ENCODE results near the gene DPP6. TPM values are rescaled to one million over a fixed set of nuclear protein-coding genes. Genes with fewer than 3 reads are reported as not detected.
"Not testable (repeated sequence)": the region's sequence is repeated elsewhere in the genome, so short reads cannot be mapped to it uniquely, and the experiment has no call there.

The DPP6 gene
- total RNA-seq, 1 donor from 2014 or later: not detected

DNA sequence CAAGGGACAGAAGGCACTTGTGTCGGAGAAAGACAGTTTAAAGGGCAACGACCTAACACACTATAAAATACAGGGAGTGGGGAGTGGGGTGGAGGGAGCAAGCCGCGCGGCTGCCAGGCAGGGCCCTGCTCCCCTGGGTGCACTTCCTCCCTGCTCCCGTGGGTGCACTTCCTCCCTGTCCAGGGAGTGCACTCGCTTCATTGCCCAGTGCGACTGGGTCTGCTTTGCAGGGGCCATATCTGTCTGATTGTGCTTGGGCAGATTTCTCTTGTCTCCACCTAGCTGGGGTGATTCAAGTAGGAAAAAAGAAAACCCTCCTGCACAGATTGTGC lies 94.5 kb downstream of the DPP6 start:
- not testable (repeated sequence) for DNase-seq (ENCODE audit: extremely low read depth, low read depth, low spot score)

DNA sequence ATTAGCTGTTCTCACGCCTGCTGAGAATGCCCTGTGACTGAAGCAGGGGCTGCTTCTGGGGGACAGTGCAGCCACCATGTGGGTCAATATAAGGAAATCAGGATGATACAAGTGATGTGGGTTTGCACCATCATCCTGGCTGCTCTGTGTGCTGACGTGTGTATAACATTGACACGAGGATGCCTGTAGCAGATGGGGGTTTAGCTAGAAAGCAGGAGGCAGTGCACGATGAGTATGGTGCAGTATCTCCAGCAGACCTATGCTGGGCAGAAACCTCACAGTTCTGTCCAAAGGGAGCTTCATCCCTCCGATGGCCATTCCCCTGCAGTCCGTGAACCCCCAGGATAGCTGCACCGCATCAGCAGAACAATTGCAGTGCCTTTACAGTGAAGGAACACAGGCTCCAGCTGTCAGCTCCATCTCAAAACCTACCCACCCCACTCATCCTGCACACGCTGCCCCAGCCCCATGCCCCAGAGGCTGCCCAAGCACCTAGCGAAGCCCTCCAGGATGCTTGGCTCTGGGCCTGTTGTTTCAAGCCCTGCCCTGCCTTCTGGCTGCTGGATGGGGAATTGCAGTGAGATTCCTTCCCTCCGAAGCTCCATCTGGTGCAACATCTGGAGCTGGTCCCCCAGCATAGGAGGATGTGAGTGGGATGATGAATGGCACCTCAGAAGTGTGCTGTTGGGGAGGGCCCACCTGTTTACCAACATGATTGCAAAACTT lies 96.8 kb downstream of the DPP6 start:
- DNase-seq (ENCODE audit: extremely low read depth, low read depth, low spot score): not testable (repeated sequence)

DNA sequence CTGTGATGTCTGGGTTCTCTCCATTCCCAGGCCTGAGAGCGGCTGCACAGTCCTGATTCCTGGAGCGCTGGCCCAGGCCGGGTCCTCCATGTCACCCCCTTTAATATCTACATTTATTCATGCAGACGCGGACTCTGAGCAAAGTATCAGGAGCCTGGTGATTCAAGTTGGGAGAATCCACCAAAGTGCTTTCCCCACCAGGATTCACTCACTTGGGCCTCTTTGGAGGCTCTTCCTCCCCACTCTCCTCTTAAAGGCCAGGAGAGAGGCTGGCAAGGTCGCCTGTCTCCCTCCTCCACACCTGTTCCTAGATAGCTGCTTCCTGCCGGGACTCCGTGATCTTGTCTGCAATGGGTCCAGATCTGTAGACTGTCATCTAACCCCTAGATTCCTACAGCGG lies 98.5 kb downstream of the DPP6 start:
- DNase-seq (ENCODE audit: extremely low read depth, low read depth, low spot score): not testable (repeated sequence)

DNA sequence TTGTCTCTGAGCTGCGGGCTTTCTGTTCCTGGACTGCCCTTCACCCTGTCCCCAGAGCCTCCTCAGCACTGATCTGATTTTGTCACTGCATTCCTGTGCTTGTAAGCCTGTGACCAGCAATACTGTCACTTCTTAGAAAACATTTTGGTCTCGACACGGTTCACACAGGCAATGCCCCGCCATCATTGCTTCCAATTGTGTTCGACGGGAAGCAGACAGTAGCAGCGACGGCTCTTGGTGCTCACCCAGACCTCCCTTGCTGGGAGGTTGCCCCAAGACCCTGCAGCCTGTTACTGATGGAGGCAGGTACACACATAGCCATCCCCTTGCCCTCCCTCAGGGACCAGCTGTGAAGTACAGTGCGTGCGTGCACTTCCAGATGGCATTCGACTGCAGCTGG lies 99.1 kb downstream of the DPP6 start:
- DNase-seq (ENCODE audit: extremely low read depth, low read depth, low spot score): not testable (repeated sequence)

DNA sequence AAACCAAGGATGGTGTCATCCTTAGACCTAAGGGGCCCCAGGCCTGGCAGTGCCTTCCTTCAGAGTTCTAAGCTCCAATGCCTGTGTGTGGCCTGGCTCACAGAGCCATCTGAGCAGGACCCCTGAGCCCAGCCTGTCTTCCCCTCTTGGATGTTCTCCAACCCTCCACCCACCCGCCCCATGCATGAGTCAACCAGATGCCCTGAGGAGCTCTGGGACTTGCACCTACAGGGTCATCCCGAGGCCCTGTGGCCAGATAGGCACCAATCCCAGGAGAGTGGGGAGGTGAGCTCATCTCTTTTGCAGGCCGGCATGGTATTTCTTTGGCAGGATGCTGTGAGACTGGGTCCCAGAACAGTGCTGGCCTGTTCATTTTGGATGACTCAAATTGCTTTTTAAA lies 103.7 kb downstream of the DPP6 start:
- DNase-seq (ENCODE audit: extremely low read depth, low read depth, low spot score): not testable (repeated sequence)

DNA sequence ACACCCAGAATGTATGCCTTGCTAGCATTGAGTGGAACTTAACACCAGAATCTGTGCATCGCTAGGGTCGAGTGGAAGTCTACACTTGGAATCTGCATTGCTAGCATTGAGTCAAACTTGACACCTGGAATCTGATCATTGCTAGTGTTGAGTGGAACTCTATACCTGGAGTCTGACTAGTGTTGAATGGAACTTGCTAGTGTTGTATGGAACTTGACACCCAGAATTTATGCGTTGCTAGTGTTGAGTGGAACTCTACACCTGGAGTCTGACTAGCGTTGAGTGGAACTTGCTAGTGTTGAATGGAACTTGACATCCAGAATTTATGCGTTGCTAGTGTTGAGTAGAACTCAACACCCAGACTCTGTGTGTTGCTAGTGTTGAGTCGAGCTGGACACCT lies 110.7 kb downstream of the DPP6 start:
- not testable (repeated sequence) for DNase-seq (ENCODE audit: extremely low read depth, low read depth, low spot score)

DNA sequence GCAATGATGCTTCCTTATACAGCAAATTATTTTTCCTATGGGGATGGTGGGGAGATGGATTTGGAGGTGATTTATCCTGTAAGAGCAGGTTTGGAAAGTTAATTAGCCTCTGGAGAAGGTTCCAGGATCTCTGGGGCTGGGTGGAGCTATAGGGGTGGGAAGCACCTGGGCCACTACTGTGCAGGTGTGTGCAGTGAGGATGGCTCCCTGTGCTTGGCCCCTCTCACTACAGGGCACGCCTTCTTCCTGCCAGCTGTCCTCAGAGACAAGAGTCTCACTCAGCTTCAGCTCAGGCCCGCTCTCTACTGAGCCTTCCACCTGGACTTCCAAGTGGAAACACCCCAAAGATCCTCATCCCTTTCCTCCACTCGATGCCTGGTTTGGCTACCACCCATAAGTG lies 111.4 kb downstream of the DPP6 start:
- DNase-seq (ENCODE audit: extremely low read depth, low read depth, low spot score): not testable (repeated sequence)

DNA sequence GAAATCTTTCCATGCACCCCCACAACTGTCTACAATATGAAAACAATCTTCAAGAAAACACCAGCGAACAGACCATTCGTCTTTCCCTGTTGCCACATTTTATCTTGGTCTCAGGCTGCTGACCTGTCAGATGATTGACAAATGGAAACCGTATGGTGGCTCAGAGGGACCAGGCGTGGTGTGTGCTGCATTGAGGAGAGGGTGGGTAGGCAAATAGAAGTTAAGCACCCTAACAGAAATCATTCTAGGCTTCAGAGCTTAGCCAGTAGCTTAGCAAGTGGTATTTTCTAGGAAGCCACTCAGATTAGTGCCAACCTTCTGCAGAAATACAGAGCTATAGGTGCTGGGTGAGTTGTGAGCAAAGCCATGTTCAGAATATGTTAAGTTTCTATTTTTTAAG lies 114.9 kb downstream of the DPP6 start:
- no peak for DNase-seq (ENCODE audit: extremely low read depth, low read depth, low spot score)

DNA sequence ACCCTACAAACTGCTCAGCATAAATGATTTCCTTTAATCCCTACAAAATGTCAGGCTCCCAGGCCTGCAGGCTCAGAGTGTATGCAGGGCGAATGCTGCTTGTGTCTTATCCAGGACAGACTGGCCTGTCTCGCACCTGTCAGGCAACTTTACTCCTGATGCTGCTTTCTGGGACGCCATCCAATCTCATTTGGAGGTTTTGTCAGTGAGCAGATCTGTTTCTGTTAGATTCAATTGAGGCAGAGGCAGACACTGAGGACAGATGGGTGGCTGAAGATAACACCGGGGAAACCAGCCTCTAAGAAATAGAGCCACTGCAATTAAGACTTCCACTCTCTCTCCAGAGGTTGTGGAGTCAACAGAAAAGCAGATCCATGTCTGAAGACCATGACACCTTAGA lies 115.6 kb downstream of the DPP6 start:
- no peak for DNase-seq (ENCODE audit: extremely low read depth, low read depth, low spot score)

DNA sequence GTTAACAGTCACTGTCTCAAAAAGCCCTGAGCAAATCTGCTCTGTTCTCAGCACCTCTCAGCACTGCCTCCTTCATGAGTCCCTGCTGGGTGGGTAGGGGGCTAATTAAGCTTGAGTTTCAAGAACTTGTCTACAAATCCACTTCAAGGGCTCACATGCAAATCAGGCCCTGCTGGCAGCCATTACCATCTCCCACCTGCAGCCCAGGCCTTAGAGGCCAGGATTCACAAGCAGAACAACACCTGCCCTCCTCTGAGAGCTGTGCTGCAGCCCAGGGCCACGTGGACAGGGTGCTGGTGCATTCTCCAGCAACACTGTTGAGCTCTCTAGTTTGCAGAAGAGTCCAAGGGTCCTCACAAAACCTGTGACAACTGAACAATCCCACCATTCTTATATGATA lies 119.2 kb downstream of the DPP6 start:
- no peak for DNase-seq (ENCODE audit: extremely low read depth, low read depth, low spot score)

DNA sequence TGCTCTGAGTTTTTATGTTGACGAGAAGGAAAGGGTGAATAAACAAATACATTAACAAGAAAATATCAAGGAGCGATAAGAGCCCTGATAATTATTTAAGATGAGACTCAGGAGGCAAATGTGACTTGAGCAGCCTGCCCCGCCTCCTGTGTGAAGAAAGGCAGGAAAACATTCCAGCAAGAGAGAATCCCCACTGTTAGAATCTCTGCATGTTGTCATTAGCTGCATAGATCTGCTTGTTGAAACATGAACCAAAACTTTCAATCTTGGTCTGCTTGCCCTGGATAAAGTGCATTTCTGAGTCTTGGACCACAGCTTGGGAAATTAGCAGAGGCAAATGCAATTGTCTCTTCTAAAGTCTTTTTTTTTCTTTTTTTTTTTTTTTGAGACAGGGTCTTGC lies 120.0 kb downstream of the DPP6 start:
- DNase-seq (ENCODE audit: extremely low read depth, low read depth, low spot score): no peak

DNA sequence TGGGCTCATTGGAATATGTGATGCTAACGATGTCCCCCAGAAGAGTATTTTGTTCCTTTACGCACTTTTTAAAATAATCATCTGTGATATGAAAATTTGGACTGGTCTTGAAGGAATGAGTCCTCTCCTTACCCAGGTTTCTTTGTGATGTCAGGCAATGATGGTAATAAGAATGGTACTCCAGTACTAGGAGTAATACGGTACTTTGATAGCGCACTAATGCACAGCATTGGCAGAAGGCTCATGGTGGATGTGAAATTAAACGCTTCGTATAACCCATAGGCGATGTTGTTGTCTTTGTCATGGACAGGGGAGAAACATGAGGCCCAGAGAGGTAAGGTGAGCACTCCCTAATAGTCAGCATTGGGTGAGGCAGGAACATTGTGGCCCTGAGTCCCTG lies 125.4 kb downstream of the DPP6 start:
- no peak for DNase-seq (ENCODE audit: extremely low read depth, low read depth, low spot score)

DNA sequence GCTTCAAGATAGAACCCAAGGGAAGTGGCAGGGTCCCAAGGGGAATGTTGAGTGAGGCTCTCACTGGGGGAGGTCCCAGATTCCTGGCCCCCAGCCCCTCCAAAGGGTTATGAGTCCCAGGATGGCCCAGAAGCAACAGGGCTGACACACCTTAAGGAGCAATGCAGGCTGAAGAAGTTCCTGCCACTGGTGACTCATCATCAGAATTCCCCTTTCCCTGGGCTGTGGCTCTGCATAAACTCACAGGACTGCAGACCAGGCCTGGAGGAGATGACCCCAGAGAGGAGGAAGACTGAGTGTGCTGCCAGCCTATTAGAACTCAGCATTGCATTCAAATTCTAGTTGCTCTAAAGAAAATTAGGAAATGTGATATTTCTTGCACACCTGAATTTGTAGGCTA lies 126.7 kb downstream of the DPP6 start:
- no peak for DNase-seq (ENCODE audit: extremely low read depth, low read depth, low spot score)

DNA sequence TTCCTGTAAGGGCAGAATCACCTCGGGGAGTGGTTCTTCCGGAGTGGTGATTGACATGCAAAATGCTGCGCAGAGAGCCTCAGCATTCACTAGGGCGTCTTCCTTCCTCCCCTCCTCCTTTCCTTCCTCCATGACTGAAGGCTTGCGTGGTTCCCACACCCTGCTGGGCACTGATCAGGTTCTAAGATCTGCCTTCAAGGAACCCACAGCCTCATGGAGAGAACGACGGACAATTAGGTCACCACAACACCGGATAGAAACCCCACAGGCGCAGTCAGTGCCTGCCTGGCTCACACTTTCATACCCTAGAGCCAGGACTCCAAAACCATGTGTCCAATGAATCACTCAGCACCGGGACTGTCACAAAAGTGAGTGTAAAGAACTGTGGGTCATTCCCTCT lies 131.3 kb downstream of the DPP6 start:
- no peak for DNase-seq (ENCODE audit: extremely low read depth, low read depth, low spot score)

DNA sequence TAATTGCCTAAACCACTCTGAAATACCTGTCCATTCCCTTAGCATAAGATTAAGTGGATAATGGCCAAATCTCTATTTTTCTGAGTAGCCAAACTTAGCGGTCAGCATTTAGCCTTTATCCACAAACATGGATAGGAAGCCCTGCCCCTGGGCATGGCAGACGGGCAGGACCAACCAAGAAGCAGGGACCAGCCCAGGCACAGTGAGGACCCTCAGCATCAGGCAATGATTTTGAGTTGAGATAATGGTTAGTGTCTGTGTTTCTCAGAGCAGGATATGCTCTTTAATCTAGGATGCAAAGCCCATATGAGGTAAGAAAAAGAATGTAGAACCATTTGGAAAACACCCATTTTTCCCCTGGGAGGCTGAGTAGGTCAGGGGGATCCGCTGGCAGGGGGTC lies 131.7 kb downstream of the DPP6 start:
- DNase-seq (ENCODE audit: extremely low read depth, low read depth, low spot score): no peak

DNA sequence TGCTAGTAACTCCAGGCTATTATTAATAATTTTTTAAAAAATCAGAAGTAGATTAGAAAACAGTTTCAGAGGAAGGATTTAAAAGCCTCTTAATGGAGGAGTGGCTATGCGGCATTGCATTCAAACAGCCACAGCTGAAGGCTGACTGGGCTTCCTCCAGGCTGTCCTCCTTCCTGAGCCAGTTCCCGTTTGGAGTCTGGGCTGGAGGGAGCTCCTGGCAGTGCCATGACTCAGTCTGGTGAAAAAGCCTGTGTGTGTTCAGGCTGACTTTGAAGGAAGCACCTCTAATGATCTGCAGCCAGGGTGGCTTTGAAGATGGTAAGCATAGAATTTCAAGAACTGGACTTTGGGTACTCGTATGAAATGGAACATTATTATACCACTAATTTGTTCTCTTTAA lies 134.6 kb downstream of the DPP6 start:
- DNase-seq (ENCODE audit: extremely low read depth, low read depth, low spot score): no peak

DNA sequence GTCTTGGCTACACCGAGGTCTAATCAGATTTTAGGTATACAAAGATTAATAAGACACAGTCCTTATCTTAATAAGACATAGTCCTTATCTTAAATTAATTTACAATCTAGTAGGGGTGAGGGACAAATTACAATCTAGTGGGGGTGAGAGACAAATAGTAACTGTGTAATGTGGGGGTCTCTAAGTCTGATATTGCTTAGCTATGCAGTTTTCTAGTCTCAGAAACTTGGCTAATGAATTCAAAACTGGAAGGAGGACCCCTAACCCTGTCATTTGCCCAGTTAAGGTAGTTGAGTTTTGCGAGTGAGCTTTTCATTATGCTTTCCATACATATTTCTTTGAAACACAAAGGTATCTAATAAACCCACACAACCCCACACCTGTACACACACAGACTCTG lies 136.1 kb downstream of the DPP6 start:
- DNase-seq (ENCODE audit: extremely low read depth, low read depth, low spot score): no peak

DNA sequence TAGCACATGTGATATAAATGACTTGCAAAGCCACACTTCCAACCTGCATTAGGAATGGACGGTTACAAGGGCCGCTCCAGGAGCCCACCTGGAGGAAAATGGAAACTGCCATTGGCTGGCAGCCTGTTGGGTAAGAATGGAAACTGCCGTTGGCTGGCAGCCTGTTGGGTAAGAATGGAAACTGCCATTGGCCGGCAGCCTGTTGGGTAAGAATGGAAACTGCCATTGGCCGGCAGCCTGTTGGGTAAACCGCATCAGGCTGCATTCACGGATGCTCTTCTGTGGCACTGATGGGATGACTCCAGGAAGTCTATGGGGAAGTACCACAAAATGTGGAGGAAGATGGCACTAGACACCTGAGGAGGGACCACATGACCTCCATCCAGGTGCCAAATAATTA lies 143.1 kb downstream of the DPP6 start:
- DNase-seq (ENCODE audit: extremely low read depth, low read depth, low spot score): no peak

DNA sequence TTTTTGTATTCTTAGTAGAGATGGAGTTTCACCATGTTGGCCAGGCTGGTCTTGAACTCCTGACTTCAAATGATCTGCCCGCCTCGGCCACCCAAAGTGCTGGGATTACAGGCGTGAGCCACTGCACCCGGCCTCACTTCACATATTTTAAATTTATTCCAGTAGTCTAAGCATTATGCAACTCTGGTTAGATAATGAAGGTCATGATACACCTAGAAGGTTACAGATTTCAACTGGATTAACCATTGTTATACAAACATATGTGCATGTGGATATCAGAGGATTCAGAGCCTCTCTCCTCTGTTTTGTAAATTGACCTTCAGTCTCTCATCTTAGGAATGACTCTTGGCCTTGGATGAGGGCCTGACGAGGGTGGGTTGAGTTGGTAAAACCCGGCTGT lies 146.3 kb downstream of the DPP6 start:
- no peak for DNase-seq (ENCODE audit: extremely low read depth, low read depth, low spot score)

DNA sequence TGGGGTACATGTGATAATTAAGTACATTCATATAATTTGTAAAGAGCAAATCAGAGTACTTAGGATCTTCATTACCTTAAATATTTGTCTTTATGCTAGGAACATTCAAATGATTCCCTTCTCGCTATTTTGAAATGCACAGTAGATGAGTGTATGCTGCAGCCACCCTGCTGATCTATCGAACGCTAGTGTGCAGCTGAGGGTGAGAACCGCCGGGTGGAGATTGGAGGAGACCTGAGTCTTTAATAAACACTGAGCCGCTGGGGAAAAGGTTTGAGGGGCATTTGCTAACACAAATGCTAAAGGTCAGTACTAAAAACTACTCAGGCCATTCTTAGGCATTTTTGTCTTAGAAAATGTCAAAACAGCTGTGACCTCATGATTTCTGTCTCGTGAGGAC lies 148.0 kb downstream of the DPP6 start:
- no peak for DNase-seq (ENCODE audit: extremely low read depth, low read depth, low spot score)

DNA sequence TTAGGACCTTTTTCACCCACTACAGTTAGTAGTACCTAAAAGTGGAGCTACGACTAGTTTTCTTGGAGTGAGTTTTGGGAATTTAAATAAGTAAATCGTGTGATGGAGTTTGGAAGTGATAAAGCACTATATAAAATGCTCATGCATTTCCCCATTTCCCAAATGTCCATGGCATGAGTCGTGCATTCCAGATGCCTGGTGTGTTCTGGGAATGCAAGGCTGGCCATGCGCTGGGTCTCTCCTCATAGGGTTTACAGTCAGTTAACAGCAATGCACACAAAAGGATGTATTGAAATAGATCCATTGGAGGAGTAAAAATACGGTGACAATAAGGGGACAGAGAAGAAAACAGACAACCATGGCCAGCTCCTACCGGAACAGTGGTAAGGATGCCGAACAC lies 149.8 kb downstream of the DPP6 start:
- DNase-seq (ENCODE audit: extremely low read depth, low read depth, low spot score): no peak

DNA sequence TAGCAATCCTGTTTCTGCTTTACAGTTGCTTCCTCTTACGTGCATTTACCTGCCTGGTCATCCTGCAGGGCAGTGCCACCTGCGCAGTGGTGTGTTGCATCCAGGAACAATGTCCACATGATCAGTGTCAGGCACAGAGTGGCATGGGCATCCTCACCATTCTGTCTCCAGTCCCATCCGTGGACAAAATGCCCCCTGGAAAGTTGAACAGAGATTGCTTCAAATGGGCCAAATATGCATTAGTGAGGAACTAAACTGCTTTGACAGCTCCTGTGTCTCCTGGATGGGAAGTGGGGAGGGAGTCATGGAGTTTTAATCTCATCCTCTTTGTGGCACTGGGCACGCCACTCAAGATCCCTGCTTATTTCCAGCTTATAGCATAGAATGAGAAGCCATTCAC lies 151.8 kb downstream of the DPP6 start:
- DNase-seq (ENCODE audit: extremely low read depth, low read depth, low spot score): no peak

DNA sequence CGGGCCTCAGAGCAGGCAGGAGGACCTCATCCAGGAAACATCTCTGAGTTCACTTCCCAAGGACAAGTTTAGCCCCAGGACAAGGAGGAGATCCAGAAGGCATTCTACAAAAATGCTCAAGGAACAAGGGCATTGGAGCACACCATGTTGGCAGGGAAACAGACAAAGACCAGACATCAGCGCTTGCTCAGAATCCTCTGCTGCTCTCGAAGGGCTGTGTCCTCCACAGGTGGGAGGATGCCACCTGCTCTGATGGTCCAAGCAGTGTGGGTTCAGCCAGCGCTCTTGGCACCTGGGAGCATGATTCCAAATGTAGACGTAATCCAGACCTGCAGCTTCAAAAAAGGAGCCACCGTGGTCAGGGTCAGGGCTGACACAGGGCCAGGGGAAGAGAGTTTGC lies 160.7 kb downstream of the DPP6 start:
- DNase-seq (ENCODE audit: extremely low read depth, low read depth, low spot score): no peak
